GM10847 (cell line): ENCODE measurements around the gene ISG20.

Experiments used
- POLR2A ChIP-seq: IDR thresholded peaks from 2 replicates; pipeline ENCODE4 v1.6.1; 2011; ENCODE audit not compliant: insufficient read length; ENCODE audit errors: extremely low read depth

ISG20 gene

GRCh38 chr15:88615303-88616107, 23.3 kb upstream of the ISG20 start:
- TF ChIP-seq POLR2A, result no peak

- TF ChIP-seq POLR2A, result no peak
Measured at GRCh38 chr15:88616240-88616639, 22.6 kb upstream of the ISG20 start.

GRCh38 chr15:88617031-88617722, 21.6 kb upstream of the ISG20 start:
- no peak for TF ChIP-seq POLR2A

- no peak for TF ChIP-seq POLR2A
Measured at GRCh38 chr15:88617790-88618189, 21.0 kb upstream of the ISG20 start.

- TF ChIP-seq POLR2A, result no peak
Measured at GRCh38 chr15:88618686-88619085, 20.1 kb upstream of the ISG20 start.

GRCh38 chr15:88619796-88620195, 19.0 kb upstream of the ISG20 start:
- TF ChIP-seq POLR2A, result no peak

- peak; percentile 74 for TF ChIP-seq POLR2A
Measured at GRCh38 chr15:88620995-88621772, 17.6 kb upstream of the ISG20 start, which contains the start of gene AEN. AEN (plus strand) TSS chr15:88621340; CDS start chr15:88626210, 4,870 bp downstream.

- no peak for TF ChIP-seq POLR2A
Measured at GRCh38 chr15:88621789-88622604, 16.8 kb upstream of the ISG20 start.

GRCh38 chr15:88622605-88622975, 16.2 kb upstream of the ISG20 start:
- TF ChIP-seq POLR2A, result no peak

- TF ChIP-seq POLR2A, result no peak
Measured at GRCh38 chr15:88623061-88623460, 15.8 kb upstream of the ISG20 start.

- no peak for TF ChIP-seq POLR2A
Measured at GRCh38 chr15:88623632-88624031, 15.2 kb upstream of the ISG20 start.

GRCh38 chr15:88624156-88624970, 14.5 kb upstream of the ISG20 start:
- TF ChIP-seq POLR2A, result no peak

GRCh38 chr15:88624971-88625490, 13.8 kb upstream of the ISG20 start:
- TF ChIP-seq POLR2A, result no peak
